ENCODE measurements around the gene FCHSD2. TPM values are rescaled to one million over a fixed set of nuclear protein-coding genes. Genes with fewer than 3 reads are reported as not detected.

The FCHSD2 gene
- total RNA-seq, 1 donor from 2014 or later, result 18.9 TPM

DNA sequence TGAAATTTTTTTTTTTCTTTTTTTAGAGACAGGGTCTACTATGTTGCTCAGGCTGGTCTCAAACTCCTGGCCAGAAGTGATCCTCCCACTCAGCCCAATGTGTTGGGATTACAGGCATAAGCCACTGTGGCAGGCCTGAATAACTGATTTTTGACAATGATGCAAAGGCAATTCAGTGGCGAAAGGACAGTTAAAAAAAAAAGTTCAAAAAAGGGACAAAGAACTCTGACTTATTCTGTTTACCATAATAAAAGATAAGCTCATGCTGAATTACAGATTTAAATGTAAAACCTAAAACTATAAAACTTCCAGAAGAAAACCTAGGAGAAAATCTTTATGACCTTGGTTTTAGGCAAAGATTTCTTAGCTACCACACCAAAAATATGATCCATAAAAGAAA, 279.0 kb downstream of the FCHSD2 start:
- Mint-ChIP-seq H3K4me1 (ENCODE audit: low read depth, unreplicated experiment) (no peaks in the 10 kb centered on the region), H3K27ac (ENCODE audit: unreplicated experiment) (no peak overlapping the region), H3K4me3 (ENCODE audit: unreplicated experiment) (no peak overlapping the region), H3K27me3 (ENCODE audit: low read depth, unreplicated experiment) (no peaks in the 10 kb centered on the region), H3K9me3 (ENCODE audit: unreplicated experiment) (no peaks in the 10 kb centered on the region), H3K36me3 (ENCODE audit: low read depth, unreplicated experiment) (peaks cover 7% of the 10 kb centered on the region)
- TF ChIP-seq, protein P1, sequence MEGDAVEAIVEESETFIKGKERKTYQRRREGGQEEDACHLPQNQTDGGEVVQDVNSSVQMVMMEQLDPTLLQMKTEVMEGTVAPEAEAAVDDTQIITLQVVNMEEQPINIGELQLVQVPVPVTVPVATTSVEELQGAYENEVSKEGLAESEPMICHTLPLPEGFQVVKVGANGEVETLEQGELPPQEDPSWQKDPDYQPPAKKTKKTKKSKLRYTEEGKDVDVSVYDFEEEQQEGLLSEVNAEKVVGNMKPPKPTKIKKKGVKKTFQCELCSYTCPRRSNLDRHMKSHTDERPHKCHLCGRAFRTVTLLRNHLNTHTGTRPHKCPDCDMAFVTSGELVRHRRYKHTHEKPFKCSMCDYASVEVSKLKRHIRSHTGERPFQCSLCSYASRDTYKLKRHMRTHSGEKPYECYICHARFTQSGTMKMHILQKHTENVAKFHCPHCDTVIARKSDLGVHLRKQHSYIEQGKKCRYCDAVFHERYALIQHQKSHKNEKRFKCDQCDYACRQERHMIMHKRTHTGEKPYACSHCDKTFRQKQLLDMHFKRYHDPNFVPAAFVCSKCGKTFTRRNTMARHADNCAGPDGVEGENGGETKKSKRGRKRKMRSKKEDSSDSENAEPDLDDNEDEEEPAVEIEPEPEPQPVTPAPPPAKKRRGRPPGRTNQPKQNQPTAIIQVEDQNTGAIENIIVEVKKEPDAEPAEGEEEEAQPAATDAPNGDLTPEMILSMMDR (IDR thresholded peaks at IDR 0.05; ENCODE audit: insufficient read depth, low read depth, low read length), result no peak
- no peak for TF ChIP-seq EZH2 (IDR thresholded peaks at IDR 0.05; ENCODE audit: insufficient read depth, low read length)
- Histone ChIP-seq H3K27ac (ENCODE audit: low read depth, low read length) (no peak overlapping the region), H3K36me3 (ENCODE audit: insufficient read depth, low read length) (no peaks in the 10 kb centered on the region), H3K4me2 (ENCODE audit: low read length) (no peak overlapping the region), H3K4me1 (ENCODE audit: insufficient read depth, low read length) (peaks cover 15% of the 10 kb centered on the region), H3K79me2 (ENCODE audit: insufficient read depth, low read length) (no peaks in the 10 kb centered on the region), H3K27me3 (ENCODE audit: insufficient read depth, low read length) (no peaks in the 10 kb centered on the region), H2AFZ (ENCODE audit: low read depth, low read length) (no peak overlapping the region), H3K9me3 (ENCODE audit: insufficient read depth, low read depth, low read length) (no peaks in the 10 kb centered on the region), H3K4me3 (ENCODE audit: insufficient read depth, low read depth, low read length) (no peak overlapping the region), H3K9ac (ENCODE audit: low read length) (no peak overlapping the region), H4K20me1 (ENCODE audit: insufficient read depth, low read length) (no peaks in the 10 kb centered on the region)
- no peak for DNase-seq (ENCODE audit: low read depth)
- no peak for FAIRE-seq

DNA sequence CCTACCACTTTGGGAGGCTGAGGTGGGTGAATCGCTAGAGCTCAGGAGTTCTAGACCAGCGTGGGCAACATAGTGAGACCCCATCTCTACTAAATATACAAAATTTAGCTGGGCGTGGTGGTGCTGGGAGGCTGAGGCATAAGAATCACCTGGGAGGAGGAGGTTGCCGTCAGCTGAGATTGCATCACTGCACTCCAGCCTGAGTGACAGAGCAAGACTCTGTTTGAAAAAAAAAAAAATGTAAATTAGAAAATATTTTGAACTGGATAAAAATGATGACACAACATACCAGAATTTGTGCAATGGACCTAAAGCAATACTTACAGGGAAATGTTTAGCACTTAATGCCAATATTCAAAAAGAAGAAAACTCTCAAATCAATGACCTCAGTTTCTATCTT, 281.5 kb downstream of the FCHSD2 start:
- no peak for DNase-seq (ENCODE audit: low read depth)
- Histone ChIP-seq H3K79me2 (ENCODE audit: insufficient read depth, low read length) (no peaks in the 10 kb centered on the region), H3K27ac (ENCODE audit: low read depth, low read length) (no peak overlapping the region), H3K4me3 (ENCODE audit: insufficient read depth, low read depth, low read length) (no peak overlapping the region), H3K4me1 (ENCODE audit: insufficient read depth, low read length) (peaks cover 21% of the 10 kb centered on the region), H3K9ac (ENCODE audit: low read length) (no peak overlapping the region), H2AFZ (ENCODE audit: low read depth, low read length) (no peak overlapping the region), H3K36me3 (ENCODE audit: insufficient read depth, low read length) (no peaks in the 10 kb centered on the region), H3K9me3 (ENCODE audit: insufficient read depth, low read depth, low read length) (no peaks in the 10 kb centered on the region), H3K4me2 (ENCODE audit: low read length) (no peak overlapping the region), H3K27me3 (ENCODE audit: insufficient read depth, low read length) (no peaks in the 10 kb centered on the region), H4K20me1 (ENCODE audit: insufficient read depth, low read length) (no peaks in the 10 kb centered on the region)
- no peak for FAIRE-seq
- TF ChIP-seq, protein P1 (IDR thresholded peaks at IDR 0.05; ENCODE audit: insufficient read depth, low read depth, low read length), result no peak
- no peak for TF ChIP-seq EZH2 (IDR thresholded peaks at IDR 0.05; ENCODE audit: insufficient read depth, low read length)
- Mint-ChIP-seq H3K9me3 (ENCODE audit: unreplicated experiment) (no peaks in the 10 kb centered on the region), H3K27ac (ENCODE audit: unreplicated experiment) (no peak overlapping the region), H3K4me1 (ENCODE audit: low read depth, unreplicated experiment) (no peaks in the 10 kb centered on the region), H3K4me3 (ENCODE audit: unreplicated experiment) (no peak overlapping the region), H3K36me3 (ENCODE audit: low read depth, unreplicated experiment) (no peaks in the 10 kb centered on the region), H3K27me3 (ENCODE audit: low read depth, unreplicated experiment) (no peaks in the 10 kb centered on the region)

DNA sequence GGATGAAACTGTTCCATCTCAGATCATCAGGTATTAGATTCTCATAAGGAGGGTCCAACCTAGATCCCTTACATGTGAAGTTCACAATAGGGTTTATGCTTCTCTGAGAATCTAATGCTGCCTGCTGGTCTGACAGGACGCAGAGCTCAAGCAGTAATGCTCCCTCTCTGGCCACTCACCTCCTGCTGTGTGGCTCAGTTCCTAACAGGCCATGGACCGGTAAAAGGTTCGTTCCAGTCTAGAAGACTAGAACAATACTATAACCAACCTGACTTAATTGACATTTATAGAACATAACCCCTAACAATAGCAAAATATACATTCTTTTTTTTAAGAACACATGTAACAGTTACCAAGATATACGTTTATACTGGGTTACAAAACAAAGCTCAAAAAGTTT, 282.1 kb downstream of the FCHSD2 start:
- no peak overlapping the region for H3K27ac ChIP-seq (ENCODE audit: low read depth, low read length)
- FAIRE-seq (no peak), DNase-seq (ENCODE audit: low read depth) (no peak)
- H3K27me3 Mint-ChIP-seq (ENCODE audit: low read depth, unreplicated experiment), result no peaks in the 10 kb centered on the region
- TF ChIP-seq, protein P1 (IDR thresholded peaks at IDR 0.05; ENCODE audit: insufficient read depth, low read depth, low read length), result no peak
- TF ChIP-seq EZH2 (IDR thresholded peaks at IDR 0.05; ENCODE audit: insufficient read depth, low read length), result no peak
- no peak overlapping the region for H3K4me3 ChIP-seq (ENCODE audit: insufficient read depth, low read depth, low read length)
- H3K4me1 ChIP-seq (ENCODE audit: insufficient read depth, low read length), result peaks cover 15% of the 10 kb centered on the region
- no peak overlapping the region for H3K27ac Mint-ChIP-seq (ENCODE audit: unreplicated experiment)
- no peak overlapping the region for H3K4me2 ChIP-seq (ENCODE audit: low read length)
- H3K36me3 Mint-ChIP-seq (ENCODE audit: low read depth, unreplicated experiment), result no peaks in the 10 kb centered on the region
- no peak overlapping the region for H3K9ac ChIP-seq (ENCODE audit: low read length)
- no peaks in the 10 kb centered on the region for H4K20me1 ChIP-seq (ENCODE audit: insufficient read depth, low read length)
- H2AFZ ChIP-seq (ENCODE audit: low read depth, low read length), result no peak overlapping the region
- H3K9me3 Mint-ChIP-seq (ENCODE audit: unreplicated experiment), result no peaks in the 10 kb centered on the region
- no peaks in the 10 kb centered on the region for H3K79me2 ChIP-seq (ENCODE audit: insufficient read depth, low read length)
- no peaks in the 10 kb centered on the region for H3K36me3 ChIP-seq (ENCODE audit: insufficient read depth, low read length)
- no peaks in the 10 kb centered on the region for H3K27me3 ChIP-seq (ENCODE audit: insufficient read depth, low read length)
- H3K9me3 ChIP-seq (ENCODE audit: insufficient read depth, low read depth, low read length), result no peaks in the 10 kb centered on the region
- no peaks in the 10 kb centered on the region for H3K4me1 Mint-ChIP-seq (ENCODE audit: low read depth, unreplicated experiment)
- H3K4me3 Mint-ChIP-seq (ENCODE audit: unreplicated experiment), result no peak overlapping the region

Data from astrocyte (in vitro differentiated cells and primary cell).